AG09319 (cell line): Measurements from ENCODE around the gene RAB39A.
"Not testable (repeated sequence)": the region's sequence is repeated elsewhere in the genome, so short reads cannot be mapped to it uniquely, and the experiment has no call there.

Experiments used
- DNase-seq: peaks from one replicate; pipeline ENCODE4 v3.0.0-alpha.2; 2010; ENCODE audit warnings: low read depth; ENCODE audit errors: extremely low read depth
- CTCF ChIP-seq: IDR thresholded peaks from 2 replicates; pipeline ENCODE4 v1.5.1; 2011; ENCODE audit warnings: low read depth, mild to moderate bottlenecking, inconsistent platforms, low read length, moderate library complexity

The RAB39A gene

GRCh38 chr11:107921997-107922396, 6.3 kb upstream of the RAB39A start:
- TF ChIP-seq CTCF, result no peak
- DNase-seq, result no peak

GRCh38 chr11:107923519-107923918, 4.7 kb upstream of the RAB39A start:
- not testable (repeated sequence) for DNase-seq

GRCh38 chr11:107924306-107924705, 3.9 kb upstream of the RAB39A start:
- DNase-seq, result no peak
- no peak for TF ChIP-seq CTCF

- TF ChIP-seq CTCF, result no peak
- DNase-seq, result no peak
These were observed 689 bp upstream of the RAB39A start for GRCh38 chr11:107927559-107927958.

GRCh38 chr11:107928767-107929507, 689 bp downstream of the RAB39A start:
- no peak for TF ChIP-seq CTCF
- no peak for DNase-seq

- no peak for TF ChIP-seq CTCF
- DNase-seq, result no peak
These were observed 1.5 kb downstream of the RAB39A start for GRCh38 chr11:107929611-107930200.

- TF ChIP-seq CTCF, result no peak
- DNase-seq, result no peak
These were observed 3.0 kb downstream of the RAB39A start for GRCh38 chr11:107931206-107931605.

GRCh38 chr11:107947904-107948303, 19.7 kb downstream of the RAB39A start:
- TF ChIP-seq CTCF, result no peak
- DNase-seq, result no peak

- not testable (repeated sequence) for DNase-seq
These were observed 20.1 kb downstream of the RAB39A start for GRCh38 chr11:107948328-107948727.
